GM23338 (cell line): ENCODE data around the gene PTGIR. TPM values are rescaled to one million over a fixed set of nuclear protein-coding genes. Genes with fewer than 3 reads are reported as not detected.

Source experiments
- ATAC-seq: fragments of 200-7000 bp; cut with Tn5 transposase; 3 replicates; pipeline ENCODE4 v1.9.1; 2020
- DNase-seq: peaks from one replicate; pipeline ENCODE4 v3.0.0-alpha.2; 2015; ENCODE audit warnings: low spot score
- H2AFZ ChIP-seq: fragments of 200-600 bp; sonication (generic); 2 replicates; pipeline ENCODE4 v1.8.0; 2016; ENCODE audit warnings: antibody characterized with exemption, mild to moderate bottlenecking, moderate library complexity
- H3F3A ChIP-seq: fragments of 200-600 bp; sonication (generic); replicated peaks from 2 replicates; pipeline ENCODE4 v1.8.0; 2017; ENCODE audit warnings: antibody characterized with exemption, mixed run types, low read depth
- H3K27ac ChIP-seq: fragments of 200-600 bp; sonication (generic); 2 replicates; pipeline ENCODE4 v1.6.1; 2016; ENCODE audit warnings: low read depth
- H3K27me3 ChIP-seq: fragments of 200-600 bp; sonication (generic); 2 replicates; pipeline ENCODE4 v1.8.0; 2016; ENCODE audit warnings: mild to moderate bottlenecking, mixed run types, moderate library complexity; ENCODE audit not compliant: insufficient read depth
- H3K36me3 ChIP-seq: fragments of 200-600 bp; sonication (generic); 2 replicates; pipeline ENCODE4 v1.8.0; 2016; ENCODE audit warnings: mild to moderate bottlenecking; ENCODE audit not compliant: insufficient read depth
- H3K4me1 ChIP-seq: fragments of 200-600 bp; sonication (generic); 2 replicates; pipeline ENCODE4 v1.8.0; 2016; ENCODE audit warnings: mild to moderate bottlenecking, moderate library complexity; ENCODE audit not compliant: insufficient read depth
- H3K4me2 ChIP-seq: fragments of 200-600 bp; sonication (generic); 2 replicates; pipeline ENCODE4 v1.7.1; 2017; ENCODE audit warnings: mixed run types
- H3K4me3 ChIP-seq: fragments of 200-600 bp; sonication (generic); 2 replicates; pipeline ENCODE4 v1.6.1; 2016; ENCODE audit warnings: mixed run types
- H3K79me2 ChIP-seq: fragments of 200-600 bp; sonication (generic); replicated peaks from 2 replicates; pipeline ENCODE4 v1.8.0; 2017; ENCODE audit warnings: mild to moderate bottlenecking; ENCODE audit not compliant: insufficient read depth
- H3K9me2 ChIP-seq: fragments of 200-600 bp; sonication (generic); 2 replicates; pipeline ENCODE4 v1.8.0; 2017; ENCODE audit not compliant: insufficient read depth
- H4K20me1 ChIP-seq: fragments of 200-600 bp; sonication (generic); replicated peaks from 2 replicates; pipeline ENCODE4 v1.8.0; 2017; ENCODE audit warnings: mild to moderate bottlenecking; ENCODE audit not compliant: insufficient read depth
- H3K27ac Mint-ChIP-seq: 2 replicates; pipeline ENCODE4 v1.8.0; 2020; ENCODE audit warnings: inconsistent platforms, mild to moderate bottlenecking, moderate library complexity, mixed read lengths
- H3K27me3 Mint-ChIP-seq: 3 replicates; pipeline ENCODE4 v1.8.0; 2022; ENCODE audit warnings: low read depth, mild to moderate bottlenecking, moderate library complexity, mixed read lengths, inconsistent platforms; ENCODE audit not compliant: insufficient read depth, poor library complexity
- H3K36me3 Mint-ChIP-seq: 3 replicates; pipeline ENCODE4 v1.8.0; 2021; ENCODE audit warnings: low read depth, mild to moderate bottlenecking, inconsistent platforms, moderate library complexity, mixed read lengths
- H3K4me1 Mint-ChIP-seq: 3 replicates; pipeline ENCODE4 v1.8.0; 2020; ENCODE audit warnings: mild to moderate bottlenecking, inconsistent platforms, mixed read lengths
- H3K4me3 Mint-ChIP-seq: 3 replicates; pipeline ENCODE4 v1.8.0; 2021; ENCODE audit warnings: moderate library complexity, mild to moderate bottlenecking, inconsistent platforms, mixed read lengths
- H3K9me3 Mint-ChIP-seq: 3 replicates; pipeline ENCODE4 v1.8.0; 2020; ENCODE audit warnings: moderate library complexity, mild to moderate bottlenecking, inconsistent platforms, mixed read lengths
- EZH2 ChIP-seq: fragments of 200-600 bp; sonication (generic); IDR thresholded peaks from one replicate; pipeline ENCODE4 v1.8.0; 2017; ENCODE audit warnings: antibody characterized with exemption, mild to moderate bottlenecking, low read depth; ENCODE audit not compliant: unreplicated experiment
- EZH2phosphoT487 ChIP-seq: fragments of 200-600 bp; sonication (generic); IDR thresholded peaks from one replicate; pipeline ENCODE4 v1.8.1; 2018; ENCODE audit warnings: antibody characterized with exemption; ENCODE audit not compliant: unreplicated experiment
- NANOG ChIP-seq: IDR thresholded peaks from 2 replicates; pipeline ENCODE4 v1.6.1; 2016; ENCODE audit warnings: antibody characterized with exemption, borderline replicate concordance
- POLR2AphosphoS5 ChIP-seq: IDR thresholded peaks from 2 replicates; pipeline ENCODE4 v1.6.1; 2016; ENCODE audit warnings: antibody characterized with exemption, low read depth
- STAT1 ChIP-seq: IDR thresholded peaks from one replicate; pipeline ENCODE4 v1.6.1; 2016; ENCODE audit warnings: antibody characterized with exemption; ENCODE audit not compliant: unreplicated experiment
- ZNF114 ChIP-seq: fragments of 250-450 bp; sonication (Bioruptor Pico); IDR thresholded peaks from 2 replicates; pipeline ENCODE4 v1.5.0; 2020; ENCODE audit warnings: mild to moderate bottlenecking, moderate library complexity
- ZNF331 ChIP-seq: fragments of 250-450 bp; sonication (Bioruptor Pico); IDR thresholded peaks from 2 replicates; pipeline ENCODE4 v1.5.0; 2020; ENCODE audit warnings: low read depth, mild to moderate bottlenecking, moderate library complexity
- polyA plus RNA-seq: library from polyadenylated mRNA; unstranded; fragments of >200 nt; fragmentation: Nextera tagmentation; extraction: Ambion mirVana; gene quantifications from 2 replicates; pipeline ENCODE4 v1.2.1, GENCODE V29; 2016
- total RNA-seq: library from RNA; depleted of rRNA; stranded (reverse); fragments of >200 nt; shearing (Covaris generic); gene quantifications from 2 replicates; pipeline ENCODE4 v1.2.3, GENCODE V29; 2014
- TF ChIP-seq, protein P1 (sequence below): fragments of 250-450 bp; sonication (Bioruptor Pico); IDR thresholded peaks from 2 replicates; pipeline ENCODE4 v1.5.0; 2020; ENCODE audit warnings: mild to moderate bottlenecking, moderate library complexity
- TF ChIP-seq, protein P2 (sequence below), 2 experiments: fragments of 200-600 bp in 1 of 2; sonication (generic) in 1 of 2; conservative IDR thresholded peaks; 2 replicates each; pipeline versions ENCODE4 v1.5.1 to v1.6.1; 2016 to 2017; ENCODE audit warnings: antibody characterized with exemption in 2 of 2, low read depth in 2 of 2, mild to moderate bottlenecking in 2 of 2, moderate library complexity in 1 of 2
- TF ChIP-seq, protein P3 (sequence below): IDR thresholded peaks from one replicate; pipeline ENCODE4 v1.6.1; 2018; ENCODE audit warnings: antibody characterized with exemption; ENCODE audit not compliant: unreplicated experiment

PTGIR gene
- total and polyA plus RNA-seq, 2 experiments from 2014 or later: not detected

DNA sequence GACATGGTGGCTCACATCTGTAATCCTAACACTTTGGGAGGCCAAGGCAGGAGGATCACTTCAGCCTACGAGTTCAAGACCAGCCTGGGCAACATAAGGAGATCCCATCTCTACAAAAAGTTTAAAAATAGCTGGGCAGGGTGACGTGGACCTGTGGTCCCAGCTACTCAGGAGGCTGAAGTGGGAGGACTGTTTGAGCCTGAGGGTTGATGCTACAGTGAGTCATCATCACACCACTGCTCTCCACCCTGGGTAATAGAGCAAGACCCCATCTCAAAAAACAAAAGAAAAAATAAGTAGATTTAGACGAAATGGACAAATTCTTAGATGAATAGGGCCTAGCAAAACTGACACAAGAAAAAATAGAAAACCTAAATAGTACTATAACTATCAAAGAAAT is 21.5 kb upstream of the PTGIR start (continued):
- TF ChIP-seq, protein P1, sequence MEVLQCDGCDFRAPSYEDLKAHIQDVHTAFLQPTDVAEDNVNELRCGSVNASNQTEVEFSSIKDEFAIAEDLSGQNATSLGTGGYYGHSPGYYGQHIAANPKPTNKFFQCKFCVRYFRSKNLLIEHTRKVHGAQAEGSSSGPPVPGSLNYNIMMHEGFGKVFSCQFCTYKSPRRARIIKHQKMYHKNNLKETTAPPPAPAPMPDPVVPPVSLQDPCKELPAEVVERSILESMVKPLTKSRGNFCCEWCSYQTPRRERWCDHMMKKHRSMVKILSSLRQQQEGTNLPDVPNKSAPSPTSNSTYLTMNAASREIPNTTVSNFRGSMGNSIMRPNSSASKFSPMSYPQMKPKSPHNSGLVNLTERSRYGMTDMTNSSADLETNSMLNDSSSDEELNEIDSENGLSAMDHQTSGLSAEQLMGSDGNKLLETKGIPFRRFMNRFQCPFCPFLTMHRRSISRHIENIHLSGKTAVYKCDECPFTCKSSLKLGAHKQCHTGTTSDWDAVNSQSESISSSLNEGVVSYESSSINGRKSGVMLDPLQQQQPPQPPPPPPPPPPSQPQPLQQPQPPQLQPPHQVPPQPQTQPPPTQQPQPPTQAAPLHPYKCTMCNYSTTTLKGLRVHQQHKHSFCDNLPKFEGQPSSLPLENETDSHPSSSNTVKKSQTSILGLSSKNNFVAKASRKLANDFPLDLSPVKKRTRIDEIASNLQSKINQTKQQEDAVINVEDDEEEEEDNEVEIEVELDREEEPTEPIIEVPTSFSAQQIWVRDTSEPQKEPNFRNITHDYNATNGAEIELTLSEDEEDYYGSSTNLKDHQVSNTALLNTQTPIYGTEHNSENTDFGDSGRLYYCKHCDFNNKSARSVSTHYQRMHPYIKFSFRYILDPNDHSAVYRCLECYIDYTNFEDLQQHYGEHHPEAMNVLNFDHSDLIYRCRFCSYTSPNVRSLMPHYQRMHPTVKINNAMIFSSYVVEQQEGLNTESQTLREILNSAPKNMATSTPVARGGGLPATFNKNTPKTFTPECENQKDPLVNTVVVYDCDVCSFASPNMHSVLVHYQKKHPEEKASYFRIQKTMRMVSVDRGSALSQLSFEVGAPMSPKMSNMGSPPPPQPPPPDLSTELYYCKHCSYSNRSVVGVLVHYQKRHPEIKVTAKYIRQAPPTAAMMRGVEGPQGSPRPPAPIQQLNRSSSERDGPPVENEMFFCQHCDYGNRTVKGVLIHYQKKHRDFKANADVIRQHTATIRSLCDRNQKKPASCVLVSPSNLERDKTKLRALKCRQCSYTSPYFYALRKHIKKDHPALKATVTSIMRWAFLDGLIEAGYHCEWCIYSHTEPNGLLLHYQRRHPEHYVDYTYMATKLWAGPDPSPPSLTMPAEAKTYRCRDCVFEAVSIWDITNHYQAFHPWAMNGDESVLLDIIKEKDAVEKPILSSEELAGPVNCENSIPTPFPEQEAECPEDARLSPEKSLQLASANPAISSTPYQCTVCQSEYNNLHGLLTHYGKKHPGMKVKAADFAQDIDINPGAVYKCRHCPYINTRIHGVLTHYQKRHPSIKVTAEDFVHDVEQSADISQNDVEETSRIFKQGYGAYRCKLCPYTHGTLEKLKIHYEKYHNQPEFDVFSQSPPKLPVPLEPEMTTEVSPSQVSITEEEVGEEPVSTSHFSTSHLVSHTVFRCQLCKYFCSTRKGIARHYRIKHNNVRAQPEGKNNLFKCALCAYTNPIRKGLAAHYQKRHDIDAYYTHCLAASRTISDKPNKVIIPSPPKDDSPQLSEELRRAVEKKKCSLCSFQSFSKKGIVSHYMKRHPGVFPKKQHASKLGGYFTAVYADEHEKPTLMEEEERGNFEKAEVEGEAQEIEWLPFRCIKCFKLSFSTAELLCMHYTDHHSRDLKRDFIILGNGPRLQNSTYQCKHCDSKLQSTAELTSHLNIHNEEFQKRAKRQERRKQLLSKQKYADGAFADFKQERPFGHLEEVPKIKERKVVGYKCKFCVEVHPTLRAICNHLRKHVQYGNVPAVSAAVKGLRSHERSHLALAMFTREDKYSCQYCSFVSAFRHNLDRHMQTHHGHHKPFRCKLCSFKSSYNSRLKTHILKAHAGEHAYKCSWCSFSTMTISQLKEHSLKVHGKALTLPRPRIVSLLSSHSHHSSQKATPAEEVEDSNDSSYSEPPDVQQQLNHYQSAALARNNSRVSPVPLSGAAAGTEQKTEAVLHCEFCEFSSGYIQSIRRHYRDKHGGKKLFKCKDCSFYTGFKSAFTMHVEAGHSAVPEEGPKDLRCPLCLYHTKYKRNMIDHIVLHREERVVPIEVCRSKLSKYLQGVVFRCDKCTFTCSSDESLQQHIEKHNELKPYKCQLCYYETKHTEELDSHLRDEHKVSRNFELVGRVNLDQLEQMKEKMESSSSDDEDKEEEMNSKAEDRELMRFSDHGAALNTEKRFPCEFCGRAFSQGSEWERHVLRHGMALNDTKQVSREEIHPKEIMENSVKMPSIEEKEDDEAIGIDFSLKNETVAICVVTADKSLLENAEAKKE (CRISPR knock-in tag): no peak
- TF ChIP-seq NANOG (no peak), ZNF331 (CRISPR knock-in tag) (no peak), EZH2phosphoT487 (no peak), POLR2AphosphoS5 (no peak), ZNF114 (CRISPR knock-in tag) (no peak)

DNA sequence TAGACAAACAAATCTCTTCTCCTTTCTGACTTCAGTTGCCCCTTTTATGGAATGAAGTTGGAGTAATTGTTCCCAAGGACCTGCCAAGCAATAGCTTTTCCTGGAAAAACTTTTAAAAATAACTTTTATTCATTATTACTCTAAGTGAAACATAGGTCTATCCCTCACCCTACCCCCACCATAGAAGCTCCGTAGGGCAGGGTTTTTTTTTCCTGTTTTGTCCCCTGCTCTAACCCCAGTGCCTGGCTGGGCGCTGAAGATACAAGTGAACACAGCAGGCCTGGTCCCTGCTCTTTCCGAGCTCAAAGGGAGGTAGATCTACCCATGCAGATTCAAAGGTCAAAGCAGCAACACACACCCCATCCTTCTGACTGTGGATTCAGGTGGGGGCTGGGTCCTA is 19.8 kb upstream of the PTGIR start:
- Histone ChIP-seq H3K27ac (no peak overlapping the region), H3K79me2 (no peaks in the 10 kb centered on the region), H2AFZ (no peak overlapping the region), H3K9me2 (no peaks in the 10 kb centered on the region), H3K4me2 (no peak overlapping the region), H3K27me3 (peaks cover 87% of the 10 kb centered on the region), H4K20me1 (no peaks in the 10 kb centered on the region), H3F3A (0 out of 2 replicates have a peak, but pooled peaks cover 3% of the 10 kb centered on the region), H3K4me3 (no peak overlapping the region), H3K4me1 (peaks cover 8% of the 10 kb centered on the region; the same call in 1 of the 2 replicates), H3K36me3 (no peaks in the 10 kb centered on the region)
- H3K4me3 Mint-ChIP-seq: no peak overlapping the region
- H3K4me1 Mint-ChIP-seq: peaks cover 7% of the 10 kb centered on the region
- DNase-seq (no peak), ATAC-seq (peak; percentile 15)
- H3K9me3 Mint-ChIP-seq: peaks cover 7% of the 10 kb centered on the region
- H3K27me3 Mint-ChIP-seq: peaks cover 44% of the 10 kb centered on the region
- TF ChIP-seq ZNF331 (CRISPR knock-in tag): no peak
- TF ChIP-seq EZH2: no peak
- TF ChIP-seq, protein P2, sequence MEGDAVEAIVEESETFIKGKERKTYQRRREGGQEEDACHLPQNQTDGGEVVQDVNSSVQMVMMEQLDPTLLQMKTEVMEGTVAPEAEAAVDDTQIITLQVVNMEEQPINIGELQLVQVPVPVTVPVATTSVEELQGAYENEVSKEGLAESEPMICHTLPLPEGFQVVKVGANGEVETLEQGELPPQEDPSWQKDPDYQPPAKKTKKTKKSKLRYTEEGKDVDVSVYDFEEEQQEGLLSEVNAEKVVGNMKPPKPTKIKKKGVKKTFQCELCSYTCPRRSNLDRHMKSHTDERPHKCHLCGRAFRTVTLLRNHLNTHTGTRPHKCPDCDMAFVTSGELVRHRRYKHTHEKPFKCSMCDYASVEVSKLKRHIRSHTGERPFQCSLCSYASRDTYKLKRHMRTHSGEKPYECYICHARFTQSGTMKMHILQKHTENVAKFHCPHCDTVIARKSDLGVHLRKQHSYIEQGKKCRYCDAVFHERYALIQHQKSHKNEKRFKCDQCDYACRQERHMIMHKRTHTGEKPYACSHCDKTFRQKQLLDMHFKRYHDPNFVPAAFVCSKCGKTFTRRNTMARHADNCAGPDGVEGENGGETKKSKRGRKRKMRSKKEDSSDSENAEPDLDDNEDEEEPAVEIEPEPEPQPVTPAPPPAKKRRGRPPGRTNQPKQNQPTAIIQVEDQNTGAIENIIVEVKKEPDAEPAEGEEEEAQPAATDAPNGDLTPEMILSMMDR (conservative IDR thresholded peaks at IDR 0.05; ENCODE audit: low read depth in 2 of 2): no peak
- TF ChIP-seq EZH2phosphoT487: no peak
- TF ChIP-seq, protein P3, sequence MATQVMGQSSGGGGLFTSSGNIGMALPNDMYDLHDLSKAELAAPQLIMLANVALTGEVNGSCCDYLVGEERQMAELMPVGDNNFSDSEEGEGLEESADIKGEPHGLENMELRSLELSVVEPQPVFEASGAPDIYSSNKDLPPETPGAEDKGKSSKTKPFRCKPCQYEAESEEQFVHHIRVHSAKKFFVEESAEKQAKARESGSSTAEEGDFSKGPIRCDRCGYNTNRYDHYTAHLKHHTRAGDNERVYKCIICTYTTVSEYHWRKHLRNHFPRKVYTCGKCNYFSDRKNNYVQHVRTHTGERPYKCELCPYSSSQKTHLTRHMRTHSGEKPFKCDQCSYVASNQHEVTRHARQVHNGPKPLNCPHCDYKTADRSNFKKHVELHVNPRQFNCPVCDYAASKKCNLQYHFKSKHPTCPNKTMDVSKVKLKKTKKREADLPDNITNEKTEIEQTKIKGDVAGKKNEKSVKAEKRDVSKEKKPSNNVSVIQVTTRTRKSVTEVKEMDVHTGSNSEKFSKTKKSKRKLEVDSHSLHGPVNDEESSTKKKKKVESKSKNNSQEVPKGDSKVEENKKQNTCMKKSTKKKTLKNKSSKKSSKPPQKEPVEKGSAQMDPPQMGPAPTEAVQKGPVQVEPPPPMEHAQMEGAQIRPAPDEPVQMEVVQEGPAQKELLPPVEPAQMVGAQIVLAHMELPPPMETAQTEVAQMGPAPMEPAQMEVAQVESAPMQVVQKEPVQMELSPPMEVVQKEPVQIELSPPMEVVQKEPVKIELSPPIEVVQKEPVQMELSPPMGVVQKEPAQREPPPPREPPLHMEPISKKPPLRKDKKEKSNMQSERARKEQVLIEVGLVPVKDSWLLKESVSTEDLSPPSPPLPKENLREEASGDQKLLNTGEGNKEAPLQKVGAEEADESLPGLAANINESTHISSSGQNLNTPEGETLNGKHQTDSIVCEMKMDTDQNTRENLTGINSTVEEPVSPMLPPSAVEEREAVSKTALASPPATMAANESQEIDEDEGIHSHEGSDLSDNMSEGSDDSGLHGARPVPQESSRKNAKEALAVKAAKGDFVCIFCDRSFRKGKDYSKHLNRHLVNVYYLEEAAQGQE: no peak
- no peak for TF ChIP-seq STAT1
- H3K36me3 Mint-ChIP-seq: peaks cover 3% of the 10 kb centered on the region; the same call in 1 of the 3 replicates
- H3K27ac Mint-ChIP-seq: no peak overlapping the region
